Measurements from ENCODE around the gene CACNA2D3.
"Not testable (repeated sequence)": the region's sequence is repeated elsewhere in the genome, so short reads cannot be mapped to it uniquely, and the experiment has no call there.

CACNA2D3 gene

GRCh38 chr3:54122324-54123002, at the start of gene CACNA2D3:
Gene CACNA2D3 (plus strand): TSS chr3:54122552.
- no peak for DNase-seq

DNA sequence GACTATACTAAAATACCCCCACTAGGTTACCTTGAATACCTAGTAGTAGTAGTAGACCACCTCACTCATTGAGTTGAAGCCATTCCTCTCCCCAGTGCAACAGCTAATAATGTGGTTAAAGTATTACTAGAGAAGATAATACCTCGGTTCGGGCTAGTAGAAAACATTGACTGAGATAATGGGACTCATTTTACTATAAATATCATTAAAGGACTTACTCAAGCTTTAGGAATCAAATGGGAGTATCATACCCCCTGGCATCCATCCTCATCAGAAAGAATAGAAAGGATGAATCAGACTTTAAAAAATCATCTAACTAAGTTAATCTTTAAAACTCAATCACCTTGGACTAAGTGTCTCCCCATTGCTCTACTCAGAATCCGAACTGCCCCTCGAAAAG, 49.0 kb upstream of the CACNA2D3 start:
- no peak for DNase-seq

DNA sequence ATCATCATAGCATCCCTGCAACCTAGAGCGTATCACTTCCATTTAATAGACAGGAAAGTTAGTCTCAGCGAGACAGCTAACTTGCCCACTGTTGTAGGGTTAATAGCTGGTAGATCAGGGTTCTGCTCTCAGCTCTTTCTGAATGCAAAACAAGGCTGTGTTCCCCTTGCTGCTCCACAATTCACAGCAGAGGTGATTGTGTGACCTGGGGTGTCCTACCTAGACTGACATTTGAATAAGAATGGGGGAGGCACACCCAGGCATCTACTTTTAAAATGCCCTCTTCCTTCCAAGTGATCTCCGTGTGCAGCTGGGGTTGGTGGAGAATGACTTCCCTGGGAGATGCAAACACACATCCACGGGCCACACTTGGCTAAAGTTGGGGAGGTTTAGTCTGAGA, 43.0 kb upstream of the CACNA2D3 start:
- no peak for DNase-seq

GRCh38 chr3:54079730-54080325, 42.5 kb upstream of the CACNA2D3 start:
- no peak for DNase-seq

DNA sequence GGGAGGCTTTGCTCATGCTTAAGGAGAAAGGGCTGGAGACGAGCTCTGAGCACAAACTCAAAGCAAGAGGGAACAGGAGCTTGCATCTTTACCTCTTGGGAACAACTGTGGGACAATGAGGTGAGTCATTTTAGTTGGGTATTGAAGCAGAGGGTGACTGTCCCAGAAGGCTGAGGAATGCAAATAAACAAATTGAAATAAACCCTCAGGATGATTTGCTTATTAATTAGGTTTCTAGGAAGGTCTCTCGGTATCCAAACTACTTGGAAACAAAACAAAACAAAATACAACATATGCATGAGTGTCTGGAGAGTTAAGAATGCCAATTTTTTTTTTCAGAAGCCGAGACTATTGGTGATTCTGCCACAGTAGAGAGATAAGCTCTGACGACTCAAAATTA, 38.4 kb upstream of the CACNA2D3 start:
- DNase-seq: no peak

DNA sequence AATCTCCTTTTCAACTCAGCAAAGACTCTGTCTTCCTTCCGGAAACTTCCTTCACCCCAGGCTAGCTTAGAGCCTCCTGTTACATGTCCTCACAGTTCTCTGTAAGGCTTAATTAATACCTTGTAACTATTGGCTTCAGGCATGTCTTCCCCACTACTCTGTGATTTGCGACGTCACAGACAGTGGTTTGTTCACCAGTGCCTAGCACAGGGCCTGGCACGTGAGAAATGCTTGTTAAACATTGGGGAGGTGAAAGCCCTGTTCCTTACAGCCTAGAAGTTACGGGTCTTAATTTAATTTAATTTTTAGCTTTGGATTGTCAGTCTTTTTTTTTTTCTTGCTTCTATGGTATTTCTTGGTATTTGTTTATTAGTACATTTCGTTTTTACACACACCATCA, 36.4 kb upstream of the CACNA2D3 start:
- DNase-seq: no peak

DNA sequence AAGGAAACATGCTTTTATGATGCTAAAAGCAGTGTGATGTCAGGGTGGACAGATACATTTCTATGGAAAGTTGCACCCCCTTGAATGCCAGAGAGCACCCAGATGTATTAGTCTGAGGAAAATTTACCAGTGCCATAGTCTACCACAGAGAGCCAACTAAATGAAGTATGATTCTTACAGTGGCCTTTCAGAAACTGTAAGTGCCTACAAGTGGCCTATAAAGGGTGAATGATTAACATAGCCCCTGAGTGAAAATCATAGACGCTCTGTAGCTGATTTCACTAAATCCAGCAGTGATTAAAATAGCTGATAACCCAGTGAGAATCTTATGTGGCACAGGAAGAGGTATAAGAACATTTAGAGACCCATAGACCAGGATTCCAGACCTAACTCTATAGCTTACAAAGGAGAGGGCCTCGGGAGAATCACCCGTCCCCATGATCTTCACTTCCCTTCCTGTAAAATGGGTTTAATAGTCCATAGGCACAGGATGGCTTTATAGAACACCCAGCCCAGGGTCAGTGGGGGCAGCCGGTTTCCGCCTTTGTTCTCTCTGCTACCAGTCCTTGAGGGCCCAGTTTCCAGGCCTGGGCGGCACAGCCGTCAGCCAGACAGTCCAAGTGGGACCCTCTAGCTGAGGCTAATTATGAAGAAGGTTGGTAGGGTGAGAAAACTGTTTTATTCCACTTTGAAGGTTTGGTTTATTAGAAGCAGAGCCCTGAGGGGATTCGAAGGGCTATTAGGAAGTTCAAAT, 35.5 kb upstream of the CACNA2D3 start:
- no peak for DNase-seq

DNA sequence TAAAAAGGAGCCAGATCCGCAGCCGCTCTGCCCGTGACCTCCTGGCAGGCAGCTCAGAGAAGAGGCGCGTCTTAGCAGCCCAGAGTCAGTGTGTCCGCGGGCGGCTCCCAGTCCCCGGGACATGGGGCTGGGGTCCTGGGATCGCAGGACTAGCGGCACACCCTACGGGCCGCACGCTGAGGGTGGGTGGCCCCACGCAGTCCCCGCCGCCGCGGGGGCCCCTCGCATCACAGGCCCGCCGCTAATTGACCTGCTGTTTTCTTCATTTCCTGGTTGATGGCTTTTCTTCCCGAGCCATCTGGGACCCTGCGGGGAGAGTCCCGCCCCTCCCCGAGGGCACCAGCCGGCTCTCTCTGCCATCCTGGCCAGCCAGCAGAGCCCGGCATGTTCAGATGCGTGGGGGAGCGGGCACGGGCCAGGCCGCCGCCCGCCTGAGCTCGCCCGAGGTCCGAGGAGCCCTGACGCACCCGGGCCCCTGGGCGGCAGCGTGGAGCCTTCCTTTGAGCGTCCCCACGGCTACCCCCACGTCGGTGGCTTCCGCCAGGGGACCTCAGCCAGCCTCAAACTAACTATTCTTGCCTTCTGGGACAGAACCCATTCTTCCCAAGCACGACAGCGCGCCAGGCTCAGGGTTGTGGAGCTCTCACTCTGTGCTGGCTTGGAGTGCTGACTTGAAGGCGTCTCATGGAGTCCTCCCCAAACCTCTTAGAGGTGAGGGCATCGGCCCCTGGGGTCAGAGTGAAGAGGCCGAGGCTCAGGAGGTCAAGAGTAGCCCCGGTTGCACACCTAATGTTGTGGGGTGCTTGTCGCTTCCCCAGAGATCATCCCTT, 34.6 kb upstream of the CACNA2D3 start:
- no peak for DNase-seq

DNA sequence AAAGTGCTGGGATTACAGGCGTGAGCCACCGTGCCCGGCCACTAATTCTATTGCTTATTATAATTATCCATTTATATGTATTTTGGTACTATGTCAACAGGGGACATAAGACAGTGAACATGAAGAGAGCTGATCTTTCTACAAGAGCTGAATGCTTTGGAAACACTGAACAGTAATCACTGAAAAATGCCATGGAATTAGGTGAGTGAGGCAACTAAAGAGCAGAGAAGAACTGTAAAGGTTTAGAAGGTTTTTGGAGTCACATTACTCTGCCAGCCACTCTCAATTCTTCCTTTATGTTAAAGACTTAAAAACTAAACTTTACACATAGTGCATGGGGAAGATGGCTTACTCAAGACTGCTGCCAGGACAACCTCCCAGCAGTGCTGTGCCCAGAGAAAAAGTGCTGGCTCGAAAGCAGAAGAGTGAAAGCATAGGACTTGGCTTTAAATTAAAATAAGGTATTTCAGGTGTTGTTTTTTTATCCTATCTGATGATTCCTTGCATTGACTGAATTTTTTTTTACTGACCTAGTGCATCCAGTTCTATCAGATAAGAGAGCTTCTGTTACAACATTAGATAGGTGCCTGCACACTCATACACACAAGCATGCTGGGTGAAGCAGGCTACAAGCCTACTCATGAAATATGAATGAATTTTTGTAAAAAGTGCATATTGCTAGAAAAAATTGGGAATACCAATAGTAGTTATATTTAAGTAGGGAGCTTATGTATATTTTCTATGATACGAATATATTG, 28.7 kb upstream of the CACNA2D3 start:
- DNase-seq: no peak

DNA sequence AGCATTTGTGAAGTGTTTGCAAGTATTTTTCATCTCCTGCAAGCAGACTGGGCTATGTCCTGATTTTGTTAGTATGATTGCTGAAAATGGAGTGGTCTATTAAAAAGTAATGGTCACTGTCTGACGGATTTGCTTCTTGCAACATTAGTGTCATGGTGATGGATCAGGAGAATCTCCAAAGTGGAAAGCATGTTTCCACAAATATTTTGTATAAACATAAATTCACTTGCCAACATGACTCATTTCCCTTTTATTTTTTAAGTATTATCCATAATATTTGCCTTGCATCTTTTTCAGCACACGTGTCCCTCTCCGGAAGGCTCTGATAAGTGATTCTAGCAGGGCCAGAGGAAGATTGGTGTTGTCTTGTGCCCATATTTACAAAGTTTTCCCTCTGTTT, 27.4 kb upstream of the CACNA2D3 start:
- DNase-seq: no peak

- DNase-seq: no peak
Measured at GRCh38 chr3:54099381-54099780, 23.0 kb upstream of the CACNA2D3 start.

DNA sequence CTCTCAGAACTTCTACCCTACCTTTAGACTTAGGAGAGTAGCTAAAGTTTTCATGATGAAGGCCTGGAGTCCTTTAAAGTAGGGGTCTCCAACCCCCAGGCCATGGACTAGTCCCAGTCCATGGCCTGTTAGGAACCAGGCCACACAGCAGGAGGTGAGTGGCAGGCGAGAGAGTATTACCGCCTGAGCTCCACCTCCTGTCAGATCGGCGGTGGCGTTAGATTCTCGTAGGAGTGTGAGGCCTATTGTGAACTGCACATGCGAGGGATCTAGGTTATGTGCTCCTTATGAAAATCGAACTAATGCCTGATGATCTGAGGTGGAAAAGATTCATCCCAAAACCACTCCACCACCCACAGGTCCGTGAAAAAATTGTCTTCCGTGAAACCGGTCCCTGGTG, 18.3 kb upstream of the CACNA2D3 start:
- DNase-seq: no peak

- DNase-seq: not testable (repeated sequence)
Measured at GRCh38 chr3:54116129-54116528, 6.2 kb upstream of the CACNA2D3 start.

- no peak for DNase-seq
Measured at GRCh38 chr3:54120657-54121413, 1.5 kb upstream of the CACNA2D3 start.

- no peak for DNase-seq
Measured at GRCh38 chr3:54121414-54122323, 683 bp upstream of the CACNA2D3 start.

DNA sequence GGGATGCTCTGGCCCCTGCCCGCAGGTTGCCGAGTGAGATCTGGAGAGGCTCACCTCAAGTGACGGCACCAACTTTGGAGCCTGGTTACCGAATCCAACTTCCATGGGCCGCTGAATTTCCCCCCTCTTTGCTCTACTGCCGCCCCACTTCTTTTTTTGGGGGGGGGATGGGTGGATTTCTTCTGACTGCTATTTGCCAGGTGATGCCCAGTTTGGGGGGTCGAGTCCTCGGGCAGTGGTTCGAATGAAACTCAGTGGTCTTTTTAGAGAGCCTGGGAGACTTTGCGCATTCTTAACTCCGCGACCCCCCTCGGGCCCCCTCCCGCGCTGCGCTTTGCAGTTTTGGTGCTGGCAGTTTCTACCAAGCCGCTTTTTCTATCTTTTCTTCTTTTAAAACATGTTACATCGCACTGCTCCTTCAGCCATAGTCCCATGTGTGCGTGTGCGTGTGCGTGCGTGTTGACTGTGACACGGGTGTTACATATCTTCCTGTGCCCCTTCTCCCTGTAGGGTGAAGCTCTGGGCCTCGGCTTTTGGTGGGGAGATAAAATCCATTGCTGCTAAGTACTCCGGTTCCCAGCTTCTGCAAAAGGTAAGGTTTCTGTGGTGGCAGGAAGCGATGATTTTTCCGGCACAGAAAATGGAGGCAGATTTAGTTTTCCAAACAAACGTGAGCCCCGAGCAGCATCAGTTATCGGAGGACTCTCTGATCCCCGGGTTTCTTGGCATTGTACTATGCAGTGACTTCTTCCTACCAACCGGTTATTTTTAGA, 837 bp downstream of the CACNA2D3 start:
- DNase-seq: no peak

GRCh38 chr3:54123776-54124196, 1.4 kb downstream of the CACNA2D3 start:
- DNase-seq: no peak

- no peak for DNase-seq
Measured at GRCh38 chr3:54125300-54125699, 2.9 kb downstream of the CACNA2D3 start.

GRCh38 chr3:54126551-54126950, 4.2 kb downstream of the CACNA2D3 start:
- no peak for DNase-seq

All from MV-4-11 (cell line).